ENCODE results near the gene CD47.

- TF ChIP-seq, protein P1, sequence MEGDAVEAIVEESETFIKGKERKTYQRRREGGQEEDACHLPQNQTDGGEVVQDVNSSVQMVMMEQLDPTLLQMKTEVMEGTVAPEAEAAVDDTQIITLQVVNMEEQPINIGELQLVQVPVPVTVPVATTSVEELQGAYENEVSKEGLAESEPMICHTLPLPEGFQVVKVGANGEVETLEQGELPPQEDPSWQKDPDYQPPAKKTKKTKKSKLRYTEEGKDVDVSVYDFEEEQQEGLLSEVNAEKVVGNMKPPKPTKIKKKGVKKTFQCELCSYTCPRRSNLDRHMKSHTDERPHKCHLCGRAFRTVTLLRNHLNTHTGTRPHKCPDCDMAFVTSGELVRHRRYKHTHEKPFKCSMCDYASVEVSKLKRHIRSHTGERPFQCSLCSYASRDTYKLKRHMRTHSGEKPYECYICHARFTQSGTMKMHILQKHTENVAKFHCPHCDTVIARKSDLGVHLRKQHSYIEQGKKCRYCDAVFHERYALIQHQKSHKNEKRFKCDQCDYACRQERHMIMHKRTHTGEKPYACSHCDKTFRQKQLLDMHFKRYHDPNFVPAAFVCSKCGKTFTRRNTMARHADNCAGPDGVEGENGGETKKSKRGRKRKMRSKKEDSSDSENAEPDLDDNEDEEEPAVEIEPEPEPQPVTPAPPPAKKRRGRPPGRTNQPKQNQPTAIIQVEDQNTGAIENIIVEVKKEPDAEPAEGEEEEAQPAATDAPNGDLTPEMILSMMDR (IDR thresholded peaks at IDR 0.05), result no peak
- no peak for TF ChIP-seq EZH2 (IDR thresholded peaks at IDR 0.05)
Measured at GRCh38 chr3:107999215-107999775, 91.5 kb downstream of the CD47 start.
